OCI-LY1 (cell line): ENCODE measurements around the gene TESMIN.

Source experiments
- H2AFZ ChIP-seq: fragments of 200-600 bp; sonication (generic), shearing (Covaris generic); 2 replicates; pipeline ENCODE4 v1.6.0; 2014; ENCODE audit warnings: antibody characterized with exemption, mild to moderate bottlenecking, low read length
- H3F3A ChIP-seq: fragments of 200-600 bp; sonication (generic), shearing (Covaris generic); 2 replicates; pipeline ENCODE4 v1.6.0; 2014; ENCODE audit warnings: mild to moderate bottlenecking, antibody characterized with exemption, low read length, moderate library complexity; ENCODE audit not compliant: insufficient read depth
- H3K27ac ChIP-seq: fragments of 200-600 bp; sonication (generic); 2 replicates; pipeline ENCODE4 v1.5.1; 2014; ENCODE audit warnings: low read length, mixed run types, mild to moderate bottlenecking, low read depth; ENCODE audit not compliant: poor library complexity, severe bottlenecking
- H3K27me3 ChIP-seq: fragments of 200-600 bp; sonication (generic); 2 replicates; pipeline ENCODE4 v1.6.0; 2014; ENCODE audit warnings: antibody characterized with exemption, mild to moderate bottlenecking, low read length, moderate library complexity; ENCODE audit not compliant: insufficient read depth
- H3K36me3 ChIP-seq: fragments of 200-600 bp; sonication (generic); 2 replicates; pipeline ENCODE4 v1.6.1; 2014; ENCODE audit warnings: mild to moderate bottlenecking, antibody characterized with exemption, low read length, moderate library complexity, mixed read lengths; ENCODE audit not compliant: insufficient read depth
- H3K4me1 ChIP-seq: fragments of 200-600 bp; sonication (generic); 2 replicates; pipeline ENCODE4 v1.5.1; 2014; ENCODE audit warnings: mild to moderate bottlenecking, low read length, moderate library complexity; ENCODE audit not compliant: insufficient read depth, severe bottlenecking
- H3K4me2 ChIP-seq: fragments of 200-600 bp; sonication (generic), shearing (Covaris generic); 2 replicates; pipeline ENCODE4 v1.6.1; 2014; ENCODE audit warnings: low read length
- H3K4me3 ChIP-seq: fragments of 200-600 bp; sonication (generic); 2 replicates; pipeline ENCODE4 v1.5.1; 2014; ENCODE audit warnings: low read length, low read depth, mild to moderate bottlenecking, mixed read lengths; ENCODE audit not compliant: poor library complexity, severe bottlenecking
- H3K79me2 ChIP-seq: fragments of 200-600 bp; shearing (Covaris generic); 2 replicates; pipeline ENCODE4 v1.6.1; 2016; ENCODE audit warnings: mixed run types, low read length, mixed read lengths; ENCODE audit not compliant: insufficient read depth
- H3K9ac ChIP-seq: fragments of 200-600 bp; sonication (generic), shearing (Covaris generic); 2 replicates; pipeline ENCODE4 v1.6.1; 2014; ENCODE audit warnings: mild to moderate bottlenecking, low read length, mixed read lengths
- H3K9me2 ChIP-seq: fragments of 200-600 bp; sonication (generic), shearing (Covaris generic); 2 replicates; pipeline ENCODE4 v1.6.1; 2014; ENCODE audit warnings: low read depth, mild to moderate bottlenecking, low read length, mixed read lengths
- H3K9me3 ChIP-seq: fragments of 200-600 bp; shearing (Covaris generic); 2 replicates; pipeline ENCODE4 v1.6.1; 2014; ENCODE audit warnings: low read length, mixed read lengths
- H4K20me1 ChIP-seq: fragments of 200-600 bp; sonication (generic), shearing (Covaris generic); 2 replicates; pipeline ENCODE4 v1.6.0; 2016; ENCODE audit warnings: mild to moderate bottlenecking, low read length; ENCODE audit not compliant: insufficient read depth
- CTCF ChIP-seq: fragments of 200-600 bp; sonication (generic), shearing (Covaris generic); IDR thresholded peaks from 2 replicates; pipeline ENCODE4 v1.5.1; 2017; ENCODE audit warnings: mild to moderate bottlenecking, antibody characterized with exemption, low read length, moderate library complexity, mixed read lengths
- EZH2 ChIP-seq: fragments of 200-600 bp; sonication (generic), shearing (Covaris generic); IDR thresholded peaks from 2 replicates; pipeline ENCODE4 v1.8.0; 2017; ENCODE audit warnings: borderline replicate concordance, mixed run types, mild to moderate bottlenecking, antibody characterized with exemption, low read length, moderate library complexity, mixed read lengths

TESMIN gene

GRCh38 chr11:68680541-68681231 lies 70.6 kb downstream of the TESMIN start:
- Histone ChIP-seq H3F3A (no peaks in the 10 kb centered on the region), H2AFZ (no peak overlapping the region), H3K9me3 (no peaks in the 10 kb centered on the region), H3K79me2 (no peaks in the 10 kb centered on the region), H3K36me3 (no peaks in the 10 kb centered on the region), H3K9me2 (no peaks in the 10 kb centered on the region), H3K27ac (no peak overlapping the region), H4K20me1 (no peaks in the 10 kb centered on the region), H3K4me3 (no peak overlapping the region), H3K4me1 (no peaks in the 10 kb centered on the region), H3K9ac (no peak overlapping the region), H3K4me2 (no peak overlapping the region), H3K27me3 (peaks cover 9% of the 10 kb centered on the region; the same call in 1 of the 2 replicates)
- no peak for TF ChIP-seq CTCF
- TF ChIP-seq EZH2, result no peak

- Histone ChIP-seq H3K79me2 (no peaks in the 10 kb centered on the region), H3K4me1 (no peaks in the 10 kb centered on the region), H3K9me2 (no peaks in the 10 kb centered on the region), H3K27ac (no peak overlapping the region), H4K20me1 (no peaks in the 10 kb centered on the region), H3F3A (no peaks in the 10 kb centered on the region), H3K27me3 (peaks cover 11% of the 10 kb centered on the region; the same call in 1 of the 2 replicates), H3K9me3 (no peaks in the 10 kb centered on the region), H3K9ac (no peak overlapping the region), H3K4me2 (no peak overlapping the region), H3K4me3 (no peak overlapping the region), H3K36me3 (no peaks in the 10 kb centered on the region), H2AFZ (no peak overlapping the region)
- TF ChIP-seq CTCF (no peak), EZH2 (no peak)
Observed at GRCh38 chr11:68678031-68678441, 73.3 kb downstream of the TESMIN start.

GRCh38 chr11:68677432-68677831 lies 73.9 kb downstream of the TESMIN start:
- no peaks in the 10 kb centered on the region for H3K36me3 ChIP-seq
- no peaks in the 10 kb centered on the region for H3K9me3 ChIP-seq
- H3K4me2 ChIP-seq, result no peak overlapping the region
- TF ChIP-seq CTCF, result no peak
- TF ChIP-seq EZH2, result no peak
- H3K4me1 ChIP-seq, result no peaks in the 10 kb centered on the region
- peaks cover 8% of the 10 kb centered on the region; the same call in 1 of the 2 replicates for H3K27me3 ChIP-seq
- H2AFZ ChIP-seq, result no peak overlapping the region
- H3K9me2 ChIP-seq, result no peaks in the 10 kb centered on the region
- no peaks in the 10 kb centered on the region for H3K79me2 ChIP-seq
- no peak overlapping the region for H3K4me3 ChIP-seq
- no peak overlapping the region for H3K9ac ChIP-seq
- no peaks in the 10 kb centered on the region for H3F3A ChIP-seq
- H4K20me1 ChIP-seq, result no peaks in the 10 kb centered on the region
- no peak overlapping the region for H3K27ac ChIP-seq
